GM19025 (cell line): ENCODE data around the gene FAM171A1.

Experiments used
- ATAC-seq: cut with Tn5 transposase; IDR thresholded peaks from one replicate; pipeline ENCODE4 v1.9.1; 2021; ENCODE audit warnings: mild to moderate bottlenecking, low read depth, moderate library complexity; ENCODE audit not compliant: unreplicated experiment

FAM171A1 gene

GRCh38 chr10:15374566-15374965 lies 3.5 kb upstream of the FAM171A1 start:
- ATAC-seq: no peak

- peak; percentile 42 for ATAC-seq
These were observed 3.1 kb upstream of the FAM171A1 start for GRCh38 chr10:15374156-15374555.

- no peak for ATAC-seq
These were observed 2.1 kb upstream of the FAM171A1 start for GRCh38 chr10:15373199-15373598.

- ATAC-seq: peak; percentile 25
These were observed 755 bp downstream of the FAM171A1 start for GRCh38 chr10:15370212-15370855.

GRCh38 chr10:15369256-15370211 lies 1.6 kb downstream of the FAM171A1 start:
- no peak for ATAC-seq

- ATAC-seq: no peak
These were observed 2.8 kb downstream of the FAM171A1 start for GRCh38 chr10:15368101-15368855.

- ATAC-seq: no peak
These were observed 3.6 kb downstream of the FAM171A1 start for GRCh38 chr10:15367296-15368085.

- ATAC-seq: no peak
These were observed 5.4 kb downstream of the FAM171A1 start for GRCh38 chr10:15365692-15366091.

- ATAC-seq: no peak
These were observed 7.1 kb downstream of the FAM171A1 start for GRCh38 chr10:15364001-15364400.

- no peak for ATAC-seq
These were observed 8.1 kb downstream of the FAM171A1 start for GRCh38 chr10:15363031-15363430.

- no peak for ATAC-seq
These were observed 10.0 kb downstream of the FAM171A1 start for GRCh38 chr10:15361131-15361530.

- no peak for ATAC-seq
These were observed 10.5 kb downstream of the FAM171A1 start for GRCh38 chr10:15360566-15360965.

GRCh38 chr10:15353471-15354017 lies 17.5 kb downstream of the FAM171A1 start:
- no peak for ATAC-seq

- ATAC-seq: no peak
These were observed 18.3 kb downstream of the FAM171A1 start for GRCh38 chr10:15352836-15353235.

- ATAC-seq: no peak
These were observed 18.9 kb downstream of the FAM171A1 start for GRCh38 chr10:15352201-15352600.

GRCh38 chr10:15351099-15351820 lies 19.8 kb downstream of the FAM171A1 start:
- ATAC-seq: no peak

GRCh38 chr10:15349112-15349511 lies 22.0 kb downstream of the FAM171A1 start:
- ATAC-seq: no peak

GRCh38 chr10:15348579-15348978 lies 22.5 kb downstream of the FAM171A1 start:
- ATAC-seq: no peak

GRCh38 chr10:15347150-15347549 lies 23.9 kb downstream of the FAM171A1 start:
- ATAC-seq: no peak
